GM18907 (cell line): ENCODE results near the gene KIAA1217.
A peak's percentile ranks its signal among the peaks of the same experiment; 100 is the strongest.

Experiments
- ATAC-seq: cut with Tn5 transposase; IDR thresholded peaks from one replicate; pipeline ENCODE4 v1.9.1; 2021; ENCODE audit warnings: mild to moderate bottlenecking, moderate library complexity; ENCODE audit not compliant: unreplicated experiment

The KIAA1217 gene

GRCh38 chr10:24394461-24395190 lies 185.7 kb downstream of the KIAA1217 start:
- peak; percentile 78 for ATAC-seq

GRCh38 chr10:24396396-24396795 lies 187.5 kb downstream of the KIAA1217 start:
- ATAC-seq, result no peak

GRCh38 chr10:24397662-24398061 lies 188.7 kb downstream of the KIAA1217 start:
- no peak for ATAC-seq

GRCh38 chr10:24404567-24404966 lies 195.6 kb downstream of the KIAA1217 start:
- no peak for ATAC-seq

GRCh38 chr10:24405635-24406034 lies 196.7 kb downstream of the KIAA1217 start:
- no peak for ATAC-seq

- no peak for ATAC-seq
Measured at GRCh38 chr10:24406809-24407483, 198.0 kb downstream of the KIAA1217 start.

GRCh38 chr10:24407928-24408327 lies 199.0 kb downstream of the KIAA1217 start:
- no peak for ATAC-seq

- no peak for ATAC-seq
Measured at GRCh38 chr10:24408365-24408764, 199.4 kb downstream of the KIAA1217 start.

GRCh38 chr10:24414597-24414996 lies 205.7 kb downstream of the KIAA1217 start:
- ATAC-seq, result no peak

- ATAC-seq, result no peak
Measured at GRCh38 chr10:24415455-24416125, 206.7 kb downstream of the KIAA1217 start.

- no peak for ATAC-seq
Measured at GRCh38 chr10:24416248-24416647, 207.3 kb downstream of the KIAA1217 start.

GRCh38 chr10:24417053-24417452 lies 208.1 kb downstream of the KIAA1217 start:
- ATAC-seq, result no peak

GRCh38 chr10:24418532-24418931 lies 209.6 kb downstream of the KIAA1217 start:
- ATAC-seq, result no peak

GRCh38 chr10:24419066-24419465 lies 210.1 kb downstream of the KIAA1217 start:
- ATAC-seq, result no peak

GRCh38 chr10:24425151-24425550 lies 216.2 kb downstream of the KIAA1217 start:
- no peak for ATAC-seq

- ATAC-seq, result no peak
Measured at GRCh38 chr10:24427678-24428409, 218.9 kb downstream of the KIAA1217 start.

- no peak for ATAC-seq
Measured at GRCh38 chr10:24428410-24428782, 219.5 kb downstream of the KIAA1217 start.

GRCh38 chr10:24430591-24430990 lies 221.7 kb downstream of the KIAA1217 start:
- no peak for ATAC-seq

- ATAC-seq, result no peak
Measured at GRCh38 chr10:24432478-24433416, 223.8 kb downstream of the KIAA1217 start.

GRCh38 chr10:24433705-24434104 lies 224.8 kb downstream of the KIAA1217 start:
- no peak for ATAC-seq
